ENCODE measurements around the gene BSN. TPM values are rescaled to one million over a fixed set of nuclear protein-coding genes. Genes with fewer than 3 reads are reported as not detected.

BSN gene
- polyA plus RNA-seq, 1 donor (not counting 4 experiments of a cell fraction or from before 2014, with no cell fraction given): under 0.01 TPM

GRCh38 chr3:49607105-49607591 lies 52.9 kb downstream of the BSN start:
- Histone ChIP-seq H3K27me3 (ENCODE audit: control insufficient read depth, extremely low read depth, insufficient read depth, low read length) (no peaks in the 10 kb centered on the region), H3K9ac (ENCODE audit: control insufficient read depth, extremely low read depth, insufficient read depth, low read length) (no peak overlapping the region), H3K27ac (ENCODE audit: control insufficient read depth, insufficient read depth, low read length) (peak overlapping the region; percentile 11), H3K9me3 (ENCODE audit: control insufficient read depth, low read depth, low read length) (no peaks in the 10 kb centered on the region), H3K4me1 (ENCODE audit: control insufficient read depth, extremely low read depth, insufficient read depth, low read length) (peaks cover 21% of the 10 kb centered on the region), H3K9me1 (ENCODE audit: control insufficient read depth, extremely low read depth, insufficient read depth, low read length) (no peaks in the 10 kb centered on the region), H4K20me1 (ENCODE audit: control insufficient read depth, extremely low read depth, insufficient read depth, low read length) (no peaks in the 10 kb centered on the region), H3K36me3 (ENCODE audit: control insufficient read depth in 2 of 2, extremely low read depth in 1 of 2, insufficient read depth in 2 of 2, low read length in 2 of 2) (no peaks in the 10 kb centered on the region), H2AFZ (ENCODE audit: control insufficient read depth, low read length) (no peak overlapping the region), H3K79me2 (ENCODE audit: control insufficient read depth, insufficient read depth, low read length) (no peaks in the 10 kb centered on the region), H3K4me3 (ENCODE audit: control insufficient read depth in 2 of 3, extremely low read depth in 1 of 3, insufficient read depth in 2 of 3, low read depth in 1 of 3, low read length in 3 of 3) (no peak overlapping the region), H3K4me2 (ENCODE audit: control insufficient read depth, extremely low read depth, insufficient read depth, low read depth, low read length) (no peak overlapping the region)
- peak; percentile 60 for DNase-seq (ENCODE audit: low read depth, low spot score)
- no peak for TF ChIP-seq EZH2 (IDR thresholded peaks at IDR 0.05; ENCODE audit: low read length)
- no peak for TF ChIP-seq CTCF (optimal IDR thresholded peaks at IDR 0.05 in 1 of 3, IDR thresholded peaks at IDR 0.05 in 1 of 3, conservative IDR thresholded peaks at IDR 0.05 in 1 of 3; ENCODE audit: extremely low read depth in 1 of 3, insufficient read depth in 2 of 3, low read length in 3 of 3)
- dilution Hi-C loops (cut with MboI; ENCODE audit: extremely low pct_ligation_motif_present, low sequenced_read_pairs): no loop called here
- FAIRE-seq: no peak

- dilution Hi-C loops (cut with MboI; ENCODE audit: extremely low pct_ligation_motif_present, low sequenced_read_pairs): no loop called here
- H3K9me3 ChIP-seq (ENCODE audit: control insufficient read depth, low read depth, low read length): no peaks in the 10 kb centered on the region
- no peaks in the 10 kb centered on the region for H3K79me2 ChIP-seq (ENCODE audit: control insufficient read depth, insufficient read depth, low read length)
- H3K36me3 ChIP-seq (ENCODE audit: control insufficient read depth in 2 of 2, extremely low read depth in 1 of 2, insufficient read depth in 2 of 2, low read length in 2 of 2): no peaks in the 10 kb centered on the region
- no peak for DNase-seq (ENCODE audit: low read depth, low spot score)
- H3K4me1 ChIP-seq (ENCODE audit: control insufficient read depth, extremely low read depth, insufficient read depth, low read length): peaks cover 18% of the 10 kb centered on the region
- no peak overlapping the region for H3K4me2 ChIP-seq (ENCODE audit: control insufficient read depth, extremely low read depth, insufficient read depth, low read depth, low read length)
- no peak for FAIRE-seq
- no peak overlapping the region for H3K9ac ChIP-seq (ENCODE audit: control insufficient read depth, extremely low read depth, insufficient read depth, low read length)
- H3K27me3 ChIP-seq (ENCODE audit: control insufficient read depth, extremely low read depth, insufficient read depth, low read length): no peaks in the 10 kb centered on the region
- H4K20me1 ChIP-seq (ENCODE audit: control insufficient read depth, extremely low read depth, insufficient read depth, low read length): no peaks in the 10 kb centered on the region
- no peak overlapping the region for H3K4me3 ChIP-seq (ENCODE audit: control insufficient read depth in 2 of 3, extremely low read depth in 1 of 3, insufficient read depth in 2 of 3, low read depth in 1 of 3, low read length in 3 of 3)
- peak in 2 of 3 experiments; percentile 8 to 28 for TF ChIP-seq CTCF (optimal IDR thresholded peaks at IDR 0.05 in 1 of 3, IDR thresholded peaks at IDR 0.05 in 1 of 3, conservative IDR thresholded peaks at IDR 0.05 in 1 of 3; ENCODE audit: extremely low read depth in 1 of 3, insufficient read depth in 2 of 3, low read length in 3 of 3)
- no peak for TF ChIP-seq EZH2 (IDR thresholded peaks at IDR 0.05; ENCODE audit: low read length)
- H3K27ac ChIP-seq (ENCODE audit: control insufficient read depth, insufficient read depth, low read length): no peak overlapping the region
- no peak overlapping the region for H2AFZ ChIP-seq (ENCODE audit: control insufficient read depth, low read length)
- no peaks in the 10 kb centered on the region for H3K9me1 ChIP-seq (ENCODE audit: control insufficient read depth, extremely low read depth, insufficient read depth, low read length)
These were observed 53.5 kb downstream of the BSN start for GRCh38 chr3:49607796-49608195.
